Subcutaneous adipose tissue (tissue), 4 donors: ENCODE measurements around the gene MED29. TPM values are rescaled to one million over a fixed set of nuclear protein-coding genes. Genes with fewer than 3 reads are reported as not detected.

Source experiments
- CTCF ChIP-seq: fragments of 450-650 bp; IDR thresholded peaks from one replicate; pipeline ENCODE4 v1.5.1; 2016; ENCODE audit warnings: low read depth, mild to moderate bottlenecking, control low read depth, antibody characterized with exemption, moderate library complexity
- total RNA-seq, 4 donors: library from RNA; depleted of rRNA; stranded (reverse); fragments of >200 nt; gene quantifications; one replicate each; pipeline ENCODE4 v1.1.0, GENCODE V29; 2016

MED29 gene
- total RNA-seq, 4 donors from 2014 or later, result 23.1 to 28.9 (median 26.4) TPM

- TF ChIP-seq CTCF, result no peak
Observed at GRCh38 chr19:39407660-39408391, 16.6 kb downstream of the MED29 start.

- TF ChIP-seq CTCF, result no peak
Observed at GRCh38 chr19:39408392-39409207, 17.4 kb downstream of the MED29 start.

- no peak for TF ChIP-seq CTCF
Observed at GRCh38 chr19:39409208-39410016, 18.2 kb downstream of the MED29 start.

GRCh38 chr19:39410017-39410830, 19.0 kb downstream of the MED29 start:
- TF ChIP-seq CTCF, result no peak

GRCh38 chr19:39410831-39411080, 19.6 kb downstream of the MED29 start:
- TF ChIP-seq CTCF, result no peak

GRCh38 chr19:39411081-39411831, 20.1 kb downstream of the MED29 start:
- TF ChIP-seq CTCF, result no peak
